GM12878 (cell line): ENCODE results near the gene KLF7. TPM values are rescaled to one million over a fixed set of nuclear protein-coding genes. Genes with fewer than 3 reads are reported as not detected.

Source experiments
- ATAC-seq: fragments of 200-7000 bp; cut with Tn5 transposase; 3 replicates; pipeline ENCODE4 v1.9.1; 2020; ENCODE audit warnings: mild to moderate bottlenecking, moderate library complexity
- BruUV-seq: library from RNA; stranded (reverse); fragments of 400-500 nt; replicated peaks from 2 replicates; lab custom pipeline; 2021; lab: Mats Ljungman, UMichigan
- CTCF ChIA-PET: fragments of 300-600 bp; sonication (Branson Sonifier 250); formaldehyde crosslinking; extraction: SDS; loops from one replicate; lab custom pipeline; 2021; ENCODE audit warnings: inconsistent platforms; lab: Yijun Ruan, JAX
- POLR2A ChIA-PET: fragments of 350-600 bp; formaldehyde crosslinking; extraction: SDS; loops from one replicate; lab custom pipeline; 2021; ENCODE audit warnings: inconsistent platforms; lab: Charles Lee
- RAD21 ChIA-PET: fragments of 300-600 bp; sonication (Branson Sonifier 250); formaldehyde crosslinking; loops from one replicate; lab custom pipeline; 2023; ENCODE audit warnings: antibody characterized with exemption; ENCODE audit not compliant: unreplicated experiment; lab: Charles Lee
- SMC1A ChIA-PET: fragments of 300-600 bp; sonication (Branson Sonifier 250); formaldehyde crosslinking; loops from one replicate; lab custom pipeline; 2023; ENCODE audit not compliant: unreplicated experiment, uncharacterized antibody; lab: Charles Lee
- DNase-seq: peaks from one replicate; pipeline ENCODE4 v3.0.0-alpha.2; 2011; ENCODE audit warnings: low read depth, low spot score
- FAIRE-seq: peaks from 3 replicates; lab custom pipeline; 2011; peaks lifted over from hg19 to GRCh38; lab: Jason Lieb, UNC
- H2AFZ ChIP-seq: 2 replicates; pipeline ENCODE4 v1.6.0; 2011; ENCODE audit warnings: low read depth, low read length, control low read depth; ENCODE audit not compliant: control insufficient read depth
- H3K27ac ChIP-seq: 2 replicates; pipeline ENCODE4 v1.5.1; 2011; ENCODE audit warnings: control low read depth; ENCODE audit not compliant: control insufficient read depth, insufficient read depth
- H3K27me3 ChIP-seq, 2 experiments: replicated peaks in 1 of 2; 2 replicates each; pipeline versions ENCODE4 v1.6.0 to v1.6.1; 2011; ENCODE audit warnings: low read length in 1 of 2; ENCODE audit not compliant: control insufficient read depth in 2 of 2, insufficient read depth in 2 of 2
- H3K36me3 ChIP-seq, 2 experiments: 2 replicates each; pipeline ENCODE4 v1.5.1; 2011; ENCODE audit warnings: low read length in 1 of 2; ENCODE audit not compliant: control insufficient read depth in 2 of 2, insufficient read depth in 2 of 2
- H3K4me1 ChIP-seq: 2 replicates; pipeline ENCODE4 v1.6.1; 2011; ENCODE audit warnings: mild to moderate bottlenecking, low read length, moderate library complexity, mixed read lengths; ENCODE audit not compliant: control insufficient read depth, insufficient read depth
- H3K4me2 ChIP-seq: 2 replicates; pipeline ENCODE4 v1.6.0; 2011; ENCODE audit warnings: control low read depth; ENCODE audit not compliant: control insufficient read depth, insufficient read depth
- H3K4me3 ChIP-seq: fragments of 200-600 bp; sonication (generic); 2 replicates; pipeline ENCODE4 v1.5.1; 2016
- H3K79me2 ChIP-seq: 2 replicates; pipeline ENCODE4 v1.6.0; 2011; ENCODE audit warnings: low read length; ENCODE audit not compliant: control insufficient read depth, insufficient read depth
- H3K9ac ChIP-seq: 2 replicates; pipeline ENCODE4 v1.8.0; 2011; ENCODE audit warnings: low read length, control low read depth, mixed read lengths; ENCODE audit not compliant: control insufficient read depth, insufficient read depth
- H3K9me3 ChIP-seq: replicated peaks from 3 replicates; pipeline ENCODE4 v1.5.1; 2011; ENCODE audit warnings: mild to moderate bottlenecking, low read length; ENCODE audit not compliant: control insufficient read depth, insufficient read depth
- H4K20me1 ChIP-seq: 2 replicates; pipeline ENCODE4 v1.6.0; 2011; ENCODE audit not compliant: control insufficient read depth, insufficient read depth
- ATF7 ChIP-seq: fragments of 450-650 bp; IDR thresholded peaks from 2 replicates; pipeline ENCODE4 v1.6.1; 2016; ENCODE audit warnings: low read depth, mild to moderate bottlenecking
- CBX3 ChIP-seq: fragments of 200-600 bp; sonication (generic); IDR thresholded peaks from 2 replicates; pipeline ENCODE4 v1.6.1; 2016; ENCODE audit warnings: low read depth, borderline replicate concordance
- CEBPB ChIP-seq, 2 experiments: fragments of 150-350 bp in 1 of 2; IDR thresholded peaks; 2 replicates each; pipeline ENCODE4 v1.6.1; 2012 to 2014; ENCODE audit warnings: low read depth in 2 of 2, low read length in 2 of 2, borderline replicate concordance in 1 of 2, inconsistent platforms in 1 of 2
- EZH2 ChIP-seq: IDR thresholded peaks from 2 replicates; pipeline ENCODE4 v1.6.1; 2012; ENCODE audit warnings: low read depth, mild to moderate bottlenecking, control low read depth, inconsistent platforms, low read length, borderline replicate concordance; ENCODE audit not compliant: control insufficient read depth
- FOXK2 ChIP-seq: fragments of 450-650 bp; IDR thresholded peaks from 2 replicates; pipeline ENCODE4 v1.6.1; 2017; ENCODE audit warnings: mild to moderate bottlenecking, moderate library complexity
- GABPA ChIP-seq: IDR thresholded peaks from 2 replicates; pipeline ENCODE4 v1.6.1; 2014; ENCODE audit warnings: antibody characterized with exemption, low read depth, mild to moderate bottlenecking, inconsistent platforms
- JUND ChIP-seq: IDR thresholded peaks from 2 replicates; pipeline ENCODE4 v1.6.1; 2012; ENCODE audit warnings: low read depth, mild to moderate bottlenecking, low read length, improper control_type of control experiment, moderate library complexity
- KAT2A ChIP-seq: conservative IDR thresholded peaks from 2 replicates; pipeline ENCODE4 v1.6.1; 2011; ENCODE audit warnings: low read depth, low read length; ENCODE audit not compliant: control insufficient read depth
- NR2F1 ChIP-seq: fragments of 450-650 bp; conservative IDR thresholded peaks from 2 replicates; pipeline ENCODE4 v1.6.1; 2017; ENCODE audit warnings: mild to moderate bottlenecking
- RUNX3 ChIP-seq: IDR thresholded peaks from 2 replicates; pipeline ENCODE4 v1.6.1; 2012; ENCODE audit warnings: low read length, inconsistent platforms
- SREBF2 ChIP-seq: IDR thresholded peaks from 2 replicates; pipeline ENCODE4 v1.6.1; 2012; ENCODE audit warnings: mild to moderate bottlenecking, low read length
- SUPT20H ChIP-seq: IDR thresholded peaks from 2 replicates; pipeline ENCODE4 v1.6.1; 2011; ENCODE audit warnings: low read depth, mild to moderate bottlenecking, low read length, moderate library complexity, borderline replicate concordance; ENCODE audit not compliant: control insufficient read depth
- SUZ12 ChIP-seq: fragments of 200-600 bp; sonication (generic); IDR thresholded peaks from one replicate; pipeline ENCODE4 v1.6.1; 2018; ENCODE audit warnings: antibody characterized with exemption, mild to moderate bottlenecking; ENCODE audit not compliant: unreplicated experiment
- YY1 ChIP-seq: IDR thresholded peaks from 2 replicates; pipeline ENCODE4 v1.6.1; 2011; ENCODE audit warnings: low read depth, mild to moderate bottlenecking, low read length
- ZNF207 ChIP-seq: fragments of 450-650 bp; IDR thresholded peaks from 2 replicates; pipeline ENCODE4 v1.6.1; 2014; ENCODE audit warnings: antibody characterized with exemption, mild to moderate bottlenecking, borderline replicate concordance
- ZNF217 ChIP-seq: fragments of 450-650 bp; IDR thresholded peaks from 2 replicates; pipeline ENCODE4 v1.6.1; 2017; ENCODE audit warnings: antibody characterized with exemption, mild to moderate bottlenecking
- ZNF24 ChIP-seq: fragments of 450-650 bp; IDR thresholded peaks from 2 replicates; pipeline ENCODE4 v1.6.1; 2017; ENCODE audit warnings: antibody characterized with exemption, mild to moderate bottlenecking
- WGBS: methylation state at CpG from one replicate; pipeline ENCODE4 v1.1.6; 2016; ENCODE audit warnings: low lambda C conversion rate; ENCODE audit not compliant: insufficient replicate concordance, insufficient coverage; ENCODE audit errors: missing lambda C conversion rate; 5-methylcytosine and 5-hydroxymethylcytosine counted together
- in situ Hi-C: fragments of 300-500 bp; cut with MboI; formaldehyde crosslinking; loops from 9 replicates; pipeline ENCODE4 v1.14.3; 2018; ENCODE audit warnings: mixed read lengths
- intact Hi-C: fragments of 100-400 bp; cut with micrococcal nuclease; formaldehyde crosslinking; loops from one replicate; pipeline ENCODE4 v1.14.2; 2022; ENCODE audit not compliant: unreplicated experiment
- polyA plus RNA-seq, 11 experiments: library from polyadenylated mRNA; depleted of rRNA in 4 of 11; unstranded in 6 of 11; stranded (reverse) in 5 of 11; fragments of >200 nt; fragmentation: Nextera tagmentation in 4 of 11; fragmentation: Illumina TruSeq in 1 of 11; extraction: Ambion mirVana in 4 of 11; extraction: Trizol in 1 of 11; gene quantifications; 1 replicate in 1 of 11; 2 replicates in 10 of 11; pipeline versions ENCODE4 v1.2.1 to v1.2.3, GENCODE V29; 2011 to 2016; ENCODE audit warnings: inconsistent platforms in 2 of 11, missing spikeins in 2 of 11, low read depth in 1 of 11
- total RNA-seq, 4 experiments: library from RNA; depleted of rRNA in 3 of 4; stranded (reverse); fragments of >200 nt in 3 of 4; fragmentation: Illumina TruSeq in 1 of 4; extraction: Trizol in 1 of 4; gene quantifications; 2 replicates each; pipeline versions ENCODE4 v1.2.1 to v1.2.3, GENCODE V29; 2013 to 2021
- TF ChIP-seq, protein P1 (sequence below): fragments of 450-650 bp; IDR thresholded peaks from 2 replicates; pipeline ENCODE4 v1.6.1; 2017; ENCODE audit warnings: antibody characterized with exemption, mild to moderate bottlenecking, moderate library complexity
- TF ChIP-seq, protein P2 (sequence below): fragments of 450-650 bp; formaldehyde crosslinking; IDR thresholded peaks from 2 replicates; pipeline ENCODE4 v1.5.0; 2022; ENCODE audit warnings: mild to moderate bottlenecking, missing genetic modification characterization

KLF7 gene
- total and polyA plus RNA-seq, 10 of the 15 experiments (the other 5 are each of a cell fraction or from before 2014, with no cell fraction given), result 2.4 to 24.8 (median 8.5) TPM

DNA sequence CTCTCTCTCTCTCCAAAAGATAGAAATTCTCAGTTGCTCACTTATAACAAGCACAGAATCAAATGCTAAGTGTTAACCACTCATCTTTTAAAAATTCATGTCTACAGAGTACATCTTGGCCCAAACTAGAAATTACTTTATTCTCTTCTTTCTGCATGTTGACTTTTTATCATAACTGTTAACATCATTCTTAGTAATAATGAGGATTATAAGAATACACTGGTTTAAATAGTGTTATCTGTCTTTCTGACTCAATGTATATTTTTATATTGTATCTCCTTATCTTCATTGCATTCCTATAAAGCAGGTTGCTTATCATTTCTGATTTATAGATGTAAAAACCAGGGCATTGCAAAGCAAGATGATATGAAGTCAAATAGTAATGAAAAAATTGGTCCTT, 17.8 kb upstream of the KLF7 start (continued):
- TF ChIP-seq ATF7, result no peak
- no peak for TF ChIP-seq SREBF2
- TF ChIP-seq ZNF207, result no peak
- no peak for TF ChIP-seq KAT2A

- no TSS peak for BruUV-seq
- peaks cover 4% of the 10 kb centered on the region; the same call in 1 of the 3 replicates for H3K9me3 ChIP-seq
- no peak overlapping the region for H2AFZ ChIP-seq
- ChIA-PET POLR2A (no interaction called here), SMC1A (no interaction called here)
- in situ Hi-C loops, result no loop called here
- FAIRE-seq (no peak), ATAC-seq (no peak)
- no peak for TF ChIP-seq SUZ12
- TF ChIP-seq EZH2, result no peak
- TF ChIP-seq RUNX3, result no peak
- no peak for TF ChIP-seq CBX3
- TF ChIP-seq FOXK2, result no peak
- TF ChIP-seq, protein P1, sequence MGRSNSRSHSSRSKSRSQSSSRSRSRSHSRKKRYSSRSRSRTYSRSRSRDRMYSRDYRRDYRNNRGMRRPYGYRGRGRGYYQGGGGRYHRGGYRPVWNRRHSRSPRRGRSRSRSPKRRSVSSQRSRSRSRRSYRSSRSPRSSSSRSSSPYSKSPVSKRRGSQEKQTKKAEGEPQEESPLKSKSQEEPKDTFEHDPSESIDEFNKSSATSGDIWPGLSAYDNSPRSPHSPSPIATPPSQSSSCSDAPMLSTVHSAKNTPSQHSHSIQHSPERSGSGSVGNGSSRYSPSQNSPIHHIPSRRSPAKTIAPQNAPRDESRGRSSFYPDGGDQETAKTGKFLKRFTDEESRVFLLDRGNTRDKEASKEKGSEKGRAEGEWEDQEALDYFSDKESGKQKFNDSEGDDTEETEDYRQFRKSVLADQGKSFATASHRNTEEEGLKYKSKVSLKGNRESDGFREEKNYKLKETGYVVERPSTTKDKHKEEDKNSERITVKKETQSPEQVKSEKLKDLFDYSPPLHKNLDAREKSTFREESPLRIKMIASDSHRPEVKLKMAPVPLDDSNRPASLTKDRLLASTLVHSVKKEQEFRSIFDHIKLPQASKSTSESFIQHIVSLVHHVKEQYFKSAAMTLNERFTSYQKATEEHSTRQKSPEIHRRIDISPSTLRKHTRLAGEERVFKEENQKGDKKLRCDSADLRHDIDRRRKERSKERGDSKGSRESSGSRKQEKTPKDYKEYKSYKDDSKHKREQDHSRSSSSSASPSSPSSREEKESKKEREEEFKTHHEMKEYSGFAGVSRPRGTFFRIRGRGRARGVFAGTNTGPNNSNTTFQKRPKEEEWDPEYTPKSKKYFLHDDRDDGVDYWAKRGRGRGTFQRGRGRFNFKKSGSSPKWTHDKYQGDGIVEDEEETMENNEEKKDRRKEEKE, result no peak
- TF ChIP-seq, protein P2, sequence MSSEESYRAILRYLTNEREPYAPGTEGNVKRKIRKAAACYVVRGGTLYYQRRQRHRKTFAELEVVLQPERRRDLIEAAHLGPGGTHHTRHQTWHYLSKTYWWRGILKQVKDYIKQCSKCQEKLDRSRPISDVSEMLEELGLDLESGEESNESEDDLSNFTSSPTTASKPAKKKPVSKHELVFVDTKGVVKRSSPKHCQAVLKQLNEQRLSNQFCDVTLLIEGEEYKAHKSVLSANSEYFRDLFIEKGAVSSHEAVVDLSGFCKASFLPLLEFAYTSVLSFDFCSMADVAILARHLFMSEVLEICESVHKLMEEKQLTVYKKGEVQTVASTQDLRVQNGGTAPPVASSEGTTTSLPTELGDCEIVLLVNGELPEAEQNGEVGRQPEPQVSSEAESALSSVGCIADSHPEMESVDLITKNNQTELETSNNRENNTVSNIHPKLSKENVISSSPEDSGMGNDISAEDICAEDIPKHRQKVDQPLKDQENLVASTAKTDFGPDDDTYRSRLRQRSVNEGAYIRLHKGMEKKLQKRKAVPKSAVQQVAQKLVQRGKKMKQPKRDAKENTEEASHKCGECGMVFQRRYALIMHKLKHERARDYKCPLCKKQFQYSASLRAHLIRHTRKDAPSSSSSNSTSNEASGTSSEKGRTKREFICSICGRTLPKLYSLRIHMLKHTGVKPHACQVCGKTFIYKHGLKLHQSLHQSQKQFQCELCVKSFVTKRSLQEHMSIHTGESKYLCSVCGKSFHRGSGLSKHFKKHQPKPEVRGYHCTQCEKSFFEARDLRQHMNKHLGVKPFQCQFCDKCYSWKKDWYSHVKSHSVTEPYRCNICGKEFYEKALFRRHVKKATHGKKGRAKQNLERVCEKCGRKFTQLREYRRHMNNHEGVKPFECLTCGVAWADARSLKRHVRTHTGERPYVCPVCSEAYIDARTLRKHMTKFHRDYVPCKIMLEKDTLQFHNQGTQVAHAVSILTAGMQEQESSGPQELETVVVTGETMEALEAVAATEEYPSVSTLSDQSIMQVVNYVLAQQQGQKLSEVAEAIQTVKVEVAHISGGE (CRISPR knock-in tag), result no peak
- TF ChIP-seq SUPT20H, result no peak
- TF ChIP-seq YY1, result no peak
- no peak for TF ChIP-seq ZNF217
- no peak for TF ChIP-seq ZNF24
- no peak for TF ChIP-seq CEBPB (IDR thresholded peaks at IDR 0.05; ENCODE audit: borderline replicate concordance in 1 of 2, low read depth in 2 of 2, low read length in 2 of 2)
- no peak for TF ChIP-seq JUND
- no peak for TF ChIP-seq NR2F1
- TF ChIP-seq GABPA, result no peak
- TF ChIP-seq, all 136 proteins: peak for 0
- ChIA-PET RAD21 (no interaction called here), CTCF (no interaction called here)
- WGBS, result 87% methylated on average over 2 of the region's 2 CpGs
- H3K4me3 ChIP-seq, result no peak overlapping the region
- no peak overlapping the region for H3K9ac ChIP-seq
- intact Hi-C loops, result no loop called here
- DNase-seq, result no peak
- H3K79me2 ChIP-seq, result no peaks in the 10 kb centered on the region
- H3K4me2 ChIP-seq, result no peak overlapping the region
- no peak overlapping the region for H3K27ac ChIP-seq
- H3K27me3 ChIP-seq, result peaks cover 0 to 2% of the 10 kb centered on the region in 2 experiments; a peak in 1 of 4 replicates
- H3K4me1 ChIP-seq, result no peaks in the 10 kb centered on the region
- no peaks in the 10 kb centered on the region for H3K36me3 ChIP-seq
- H4K20me1 ChIP-seq, result no peaks in the 10 kb centered on the region
These were observed 17.2 kb upstream of the KLF7 start for GRCh38 chr2:207182911-207183310.
